ENCODE measurements around the gene ERMP1.

ERMP1 gene

DNA sequence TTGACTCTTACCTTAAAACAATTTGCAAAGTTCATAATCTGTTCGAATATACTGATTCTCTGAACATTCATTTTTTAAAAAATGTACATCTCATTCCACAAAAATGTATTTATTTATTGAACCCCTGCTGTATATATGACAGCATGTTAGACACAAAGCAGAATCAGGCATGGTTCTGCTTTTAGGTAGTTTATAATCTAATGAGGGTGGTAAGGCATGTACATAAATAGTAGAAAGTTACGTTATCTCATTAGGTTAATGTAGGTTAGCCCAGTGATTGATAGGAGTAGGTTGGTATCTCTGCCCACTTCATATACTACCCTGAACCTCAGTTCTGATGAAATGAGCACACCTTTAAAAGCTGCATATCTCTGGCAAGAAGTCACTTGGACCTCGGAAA lies 89.8 kb downstream of the ERMP1 start:
- Histone ChIP-seq H3K79me2 (ENCODE audit: insufficient read depth, low read length) (no peaks in the 10 kb centered on the region), H3K9me3 (ENCODE audit: low read length) (peaks cover 3% of the 10 kb centered on the region; the same call in 1 of the 2 replicates), H3K27ac (ENCODE audit: low read depth, low read length, poor library complexity, severe bottlenecking) (no peak overlapping the region), H3K9ac (ENCODE audit: low read length) (no peak overlapping the region), H3K4me2 (ENCODE audit: low read length) (no peak overlapping the region), H3K4me1 (ENCODE audit: insufficient read depth, low read length, severe bottlenecking) (no peaks in the 10 kb centered on the region), H4K20me1 (ENCODE audit: insufficient read depth, low read length) (no peaks in the 10 kb centered on the region), H2AFZ (ENCODE audit: low read length) (no peak overlapping the region), H3K27me3 (ENCODE audit: insufficient read depth, low read length) (no peaks in the 10 kb centered on the region), H3F3A (ENCODE audit: insufficient read depth, low read length) (no peaks in the 10 kb centered on the region), H3K36me3 (ENCODE audit: insufficient read depth, low read length) (peaks cover 99% of the 10 kb centered on the region), H3K4me3 (ENCODE audit: low read depth, low read length, poor library complexity, severe bottlenecking) (no peak overlapping the region), H3K9me2 (ENCODE audit: low read depth, low read length) (no peaks in the 10 kb centered on the region)
- TF ChIP-seq, protein P1, sequence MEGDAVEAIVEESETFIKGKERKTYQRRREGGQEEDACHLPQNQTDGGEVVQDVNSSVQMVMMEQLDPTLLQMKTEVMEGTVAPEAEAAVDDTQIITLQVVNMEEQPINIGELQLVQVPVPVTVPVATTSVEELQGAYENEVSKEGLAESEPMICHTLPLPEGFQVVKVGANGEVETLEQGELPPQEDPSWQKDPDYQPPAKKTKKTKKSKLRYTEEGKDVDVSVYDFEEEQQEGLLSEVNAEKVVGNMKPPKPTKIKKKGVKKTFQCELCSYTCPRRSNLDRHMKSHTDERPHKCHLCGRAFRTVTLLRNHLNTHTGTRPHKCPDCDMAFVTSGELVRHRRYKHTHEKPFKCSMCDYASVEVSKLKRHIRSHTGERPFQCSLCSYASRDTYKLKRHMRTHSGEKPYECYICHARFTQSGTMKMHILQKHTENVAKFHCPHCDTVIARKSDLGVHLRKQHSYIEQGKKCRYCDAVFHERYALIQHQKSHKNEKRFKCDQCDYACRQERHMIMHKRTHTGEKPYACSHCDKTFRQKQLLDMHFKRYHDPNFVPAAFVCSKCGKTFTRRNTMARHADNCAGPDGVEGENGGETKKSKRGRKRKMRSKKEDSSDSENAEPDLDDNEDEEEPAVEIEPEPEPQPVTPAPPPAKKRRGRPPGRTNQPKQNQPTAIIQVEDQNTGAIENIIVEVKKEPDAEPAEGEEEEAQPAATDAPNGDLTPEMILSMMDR (IDR thresholded peaks at IDR 0.05; ENCODE audit: low read length), result no peak
- no peak for TF ChIP-seq EZH2 (IDR thresholded peaks at IDR 0.05; ENCODE audit: borderline replicate concordance, low read length)

DNA sequence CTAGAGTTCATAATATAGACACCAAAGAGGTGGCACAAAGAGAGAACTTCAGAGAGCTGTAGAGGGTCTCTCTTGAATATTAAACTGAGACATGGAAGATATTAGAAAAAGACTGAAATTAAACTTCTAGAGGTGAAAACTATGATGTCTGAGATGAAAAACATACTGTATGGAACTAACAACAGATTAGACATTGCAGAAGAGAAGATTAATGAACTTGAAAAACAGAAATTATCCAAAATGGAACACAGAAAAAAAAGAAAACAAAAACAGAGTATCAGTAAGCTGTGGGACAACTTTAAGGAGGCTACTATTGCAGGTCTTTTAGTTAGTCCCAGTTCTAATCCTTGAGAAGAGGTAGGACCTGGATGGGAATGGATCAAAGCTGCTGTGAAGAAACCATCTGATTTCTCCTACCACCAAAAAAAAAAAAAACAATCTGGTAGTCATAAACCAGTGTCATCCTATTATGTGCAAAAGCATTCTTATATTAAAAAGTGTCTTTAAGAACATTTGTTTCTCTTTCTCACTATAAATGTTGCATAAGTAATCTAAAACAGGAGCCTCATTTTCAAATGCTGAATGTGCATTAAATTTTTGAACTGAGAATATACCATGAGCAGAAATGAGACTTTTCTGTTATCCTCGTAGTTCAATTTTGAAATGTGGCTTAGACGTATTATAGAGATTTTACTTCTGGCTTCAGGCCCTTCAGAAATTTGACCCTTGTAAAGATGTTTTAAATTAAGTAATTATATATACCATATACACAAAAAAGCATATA lies 96.2 kb downstream of the ERMP1 start:
- Histone ChIP-seq H3K4me1 (ENCODE audit: insufficient read depth, low read length, severe bottlenecking) (no peaks in the 10 kb centered on the region), H3K4me2 (ENCODE audit: low read length) (no peak overlapping the region), H3K27ac (ENCODE audit: low read depth, low read length, poor library complexity, severe bottlenecking) (no peak overlapping the region), H3K27me3 (ENCODE audit: insufficient read depth, low read length) (no peaks in the 10 kb centered on the region), H3K79me2 (ENCODE audit: insufficient read depth, low read length) (no peaks in the 10 kb centered on the region), H3K9me2 (ENCODE audit: low read depth, low read length) (no peaks in the 10 kb centered on the region), H3K4me3 (ENCODE audit: low read depth, low read length, poor library complexity, severe bottlenecking) (no peak overlapping the region), H4K20me1 (ENCODE audit: insufficient read depth, low read length) (no peaks in the 10 kb centered on the region), H2AFZ (ENCODE audit: low read length) (no peak overlapping the region), H3F3A (ENCODE audit: insufficient read depth, low read length) (no peaks in the 10 kb centered on the region), H3K36me3 (ENCODE audit: insufficient read depth, low read length) (peaks cover 90% of the 10 kb centered on the region), H3K9me3 (ENCODE audit: low read length) (no peaks in the 10 kb centered on the region), H3K9ac (ENCODE audit: low read length) (no peak overlapping the region)
- TF ChIP-seq, protein P1 (IDR thresholded peaks at IDR 0.05; ENCODE audit: low read length), result no peak
- no peak for TF ChIP-seq EZH2 (IDR thresholded peaks at IDR 0.05; ENCODE audit: borderline replicate concordance, low read length)

DNA sequence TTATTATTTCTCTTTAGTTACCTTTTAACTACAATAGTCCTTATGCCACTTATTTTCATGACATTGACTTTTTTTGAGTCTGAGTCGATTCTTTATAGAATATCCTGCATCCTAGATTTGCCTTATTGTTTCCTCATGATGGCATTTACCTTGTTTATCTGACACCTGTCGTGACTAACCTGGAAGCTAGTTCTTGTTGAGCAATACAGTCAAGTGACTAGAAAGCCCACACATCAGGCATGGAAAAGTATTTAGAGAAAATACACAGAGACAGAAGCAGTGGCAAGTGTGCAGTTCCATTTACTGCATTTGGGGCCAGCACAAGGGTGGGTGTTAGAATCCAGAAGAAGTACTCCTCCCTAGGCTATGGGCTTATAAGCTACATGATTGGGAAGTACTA lies 97.8 kb downstream of the ERMP1 start:
- Histone ChIP-seq H3K27me3 (ENCODE audit: insufficient read depth, low read length) (no peaks in the 10 kb centered on the region), H3K9ac (ENCODE audit: low read length) (no peak overlapping the region), H3K27ac (ENCODE audit: low read depth, low read length, poor library complexity, severe bottlenecking) (no peak overlapping the region), H3K4me3 (ENCODE audit: low read depth, low read length, poor library complexity, severe bottlenecking) (no peak overlapping the region), H3F3A (ENCODE audit: insufficient read depth, low read length) (no peaks in the 10 kb centered on the region), H3K79me2 (ENCODE audit: insufficient read depth, low read length) (no peaks in the 10 kb centered on the region), H3K4me2 (ENCODE audit: low read length) (no peak overlapping the region), H4K20me1 (ENCODE audit: insufficient read depth, low read length) (no peaks in the 10 kb centered on the region), H3K9me3 (ENCODE audit: low read length) (no peaks in the 10 kb centered on the region), H3K36me3 (ENCODE audit: insufficient read depth, low read length) (peaks cover 87% of the 10 kb centered on the region), H3K9me2 (ENCODE audit: low read depth, low read length) (no peaks in the 10 kb centered on the region), H3K4me1 (ENCODE audit: insufficient read depth, low read length, severe bottlenecking) (no peaks in the 10 kb centered on the region), H2AFZ (ENCODE audit: low read length) (no peak overlapping the region)
- no peak for TF ChIP-seq EZH2 (IDR thresholded peaks at IDR 0.05; ENCODE audit: borderline replicate concordance, low read length)
- TF ChIP-seq, protein P1 (IDR thresholded peaks at IDR 0.05; ENCODE audit: low read length), result no peak
